HEK293 (cell line): Measurements from ENCODE around the gene TMTC1.

Source experiments
- CTCF ChIA-PET: fragments of 350-600 bp; formaldehyde crosslinking; extraction: SDS; loops from one replicate; lab custom pipeline; 2021; ENCODE audit warnings: antibody characterized with exemption; lab: Yijun Ruan, JAX
- POLR2A ChIA-PET: fragments of 300-600 bp; formaldehyde crosslinking; extraction: SDS; loops from one replicate; lab custom pipeline; 2020; ENCODE audit warnings: antibody characterized with exemption, inconsistent platforms; lab: Yijun Ruan, JAX
- H3K27ac ChIP-seq: fragments of 200-500 bp; sonication (Bioruptor generic); 2 replicates; pipeline ENCODE4 v1.5.1; 2014; ENCODE audit warnings: low read depth, low read length, control low read depth, inconsistent platforms; ENCODE audit errors: extremely low read depth
- H3K36me3 ChIP-seq, 2 experiments: fragments of 200-500 bp in 1 of 2; sonication (Bioruptor generic) in 1 of 2; 1 replicate in 1 of 2; 2 replicates in 1 of 2; pipeline ENCODE4 v1.5.1; 2014 to 2017; ENCODE audit warnings: inconsistent platforms in 2 of 2, low read length in 2 of 2; ENCODE audit not compliant: control insufficient read depth in 2 of 2, insufficient read depth in 1 of 2
- H3K4me1 ChIP-seq: fragments of 200-500 bp; sonication (Bioruptor generic); 2 replicates; pipeline ENCODE4 v1.5.1; 2014; ENCODE audit warnings: mild to moderate bottlenecking, low read length, inconsistent platforms; ENCODE audit not compliant: control insufficient read depth, insufficient read depth
- H3K4me3 ChIP-seq: 2 replicates; pipeline ENCODE4 v1.5.1; 2011; ENCODE audit warnings: low read depth, mild to moderate bottlenecking, control low read depth, low read length, moderate library complexity
- H3K9me3 ChIP-seq: fragments of 200-500 bp; sonication (Bioruptor generic); 2 replicates; pipeline ENCODE4 v1.5.1; 2014; ENCODE audit warnings: low read depth, low read length, inconsistent platforms; ENCODE audit not compliant: control insufficient read depth, insufficient read depth
- FEZF1 ChIP-seq: fragments of 450-650 bp; formaldehyde crosslinking; IDR thresholded peaks from 2 replicates; pipeline ENCODE4 v1.5.1; 2016; ENCODE audit warnings: missing biosample characterization, missing genetic modification characterization
- IKZF3 ChIP-seq: fragments of 450-650 bp; IDR thresholded peaks from 2 replicates; pipeline ENCODE4 v1.5.0; 2018; ENCODE audit warnings: missing biosample characterization, mild to moderate bottlenecking, missing genetic modification characterization, moderate library complexity
- KLF10 ChIP-seq: fragments of 450-650 bp; IDR thresholded peaks from 2 replicates; pipeline ENCODE4 v1.5.1; 2018; ENCODE audit warnings: missing biosample characterization, mild to moderate bottlenecking, missing genetic modification characterization
- MEIS1 ChIP-seq: sonication (generic); formaldehyde crosslinking; IDR thresholded peaks from 2 replicates; pipeline ENCODE4 v1.8.1; 2022; ENCODE audit warnings: missing genetic modification reagents, mild to moderate bottlenecking, borderline replicate concordance
- MYNN ChIP-seq: fragments of 450-650 bp; formaldehyde crosslinking; IDR thresholded peaks from 2 replicates; pipeline ENCODE4 v1.5.1; 2016; ENCODE audit warnings: missing biosample characterization, missing genetic modification characterization, borderline replicate concordance
- OSR2 ChIP-seq: fragments of 450-650 bp; formaldehyde crosslinking; IDR thresholded peaks from 2 replicates; pipeline ENCODE4 v1.5.1; 2016; ENCODE audit warnings: missing biosample characterization, missing genetic modification characterization
- PRDM4 ChIP-seq: fragments of 450-650 bp; formaldehyde crosslinking; IDR thresholded peaks from 2 replicates; pipeline ENCODE4 v1.5.1; 2017; ENCODE audit warnings: missing biosample characterization, missing genetic modification characterization
- PRDM6 ChIP-seq: fragments of 450-650 bp; formaldehyde crosslinking; IDR thresholded peaks from 2 replicates; pipeline ENCODE4 v1.5.1; 2017; ENCODE audit warnings: missing biosample characterization, missing genetic modification characterization
- SALL2 ChIP-seq: fragments of 450-650 bp; formaldehyde crosslinking; IDR thresholded peaks from 2 replicates; pipeline ENCODE4 v1.5.0; 2017; ENCODE audit warnings: missing biosample characterization, mild to moderate bottlenecking, missing genetic modification characterization, borderline replicate concordance
- SCRT1 ChIP-seq: fragments of 450-650 bp; formaldehyde crosslinking; IDR thresholded peaks from 2 replicates; pipeline ENCODE4 v1.5.1; 2016; ENCODE audit warnings: missing biosample characterization, missing genetic modification characterization, borderline replicate concordance
- SP2 ChIP-seq: fragments of 450-650 bp; formaldehyde crosslinking; IDR thresholded peaks from 2 replicates; pipeline ENCODE4 v1.5.1; 2016; ENCODE audit warnings: missing biosample characterization, missing genetic modification characterization
- SP7 ChIP-seq: fragments of 450-650 bp; formaldehyde crosslinking; IDR thresholded peaks from 2 replicates; pipeline ENCODE4 v1.5.1; 2016; ENCODE audit warnings: missing biosample characterization, missing genetic modification characterization
- ZBTB26 ChIP-seq: fragments of 450-650 bp; formaldehyde crosslinking; optimal IDR thresholded peaks from 2 replicates; pipeline ENCODE3; 2016; ENCODE audit warnings: missing biosample characterization, mild to moderate bottlenecking, missing genetic modification characterization
- ZBTB48 ChIP-seq: fragments of 450-650 bp; formaldehyde crosslinking; IDR thresholded peaks from 2 replicates; pipeline ENCODE4 v1.5.1; 2016; ENCODE audit warnings: missing biosample characterization, missing genetic modification characterization
- ZEB2 ChIP-seq: fragments of 450-650 bp; formaldehyde crosslinking; IDR thresholded peaks from 2 replicates; pipeline ENCODE4 v1.5.1; 2016; ENCODE audit warnings: missing biosample characterization, missing genetic modification characterization
- ZIC2 ChIP-seq: fragments of 450-650 bp; formaldehyde crosslinking; IDR thresholded peaks from 2 replicates; pipeline ENCODE4 v1.5.1; 2016; ENCODE audit warnings: missing biosample characterization, missing genetic modification characterization
- ZNF155 ChIP-seq: fragments of 450-650 bp; formaldehyde crosslinking; IDR thresholded peaks from 2 replicates; pipeline ENCODE4 v1.5.1; 2016; ENCODE audit warnings: missing biosample characterization, missing genetic modification characterization
- ZNF280C ChIP-seq: fragments of 450-650 bp; formaldehyde crosslinking; IDR thresholded peaks from 2 replicates; pipeline ENCODE4 v1.5.1; 2016; ENCODE audit warnings: missing biosample characterization, missing genetic modification characterization
- ZNF362 ChIP-seq: fragments of 450-650 bp; formaldehyde crosslinking; IDR thresholded peaks from 2 replicates; pipeline ENCODE4 v1.5.1; 2016; ENCODE audit warnings: missing biosample characterization, missing genetic modification characterization
- ZNF521 ChIP-seq: fragments of 450-650 bp; formaldehyde crosslinking; IDR thresholded peaks from 2 replicates; pipeline ENCODE4 v1.5.1; 2017; ENCODE audit warnings: missing biosample characterization, mild to moderate bottlenecking, missing genetic modification characterization
- ZNF692 ChIP-seq: fragments of 450-650 bp; formaldehyde crosslinking; IDR thresholded peaks from 2 replicates; pipeline ENCODE4 v1.5.1; 2016; ENCODE audit warnings: missing biosample characterization, missing genetic modification characterization
- ZNF707 ChIP-seq: fragments of 450-650 bp; formaldehyde crosslinking; IDR thresholded peaks from 2 replicates; pipeline ENCODE4 v1.5.1; 2016; ENCODE audit warnings: missing biosample characterization, missing genetic modification characterization
- ZNF843 ChIP-seq: fragments of 450-650 bp; formaldehyde crosslinking; IDR thresholded peaks from 2 replicates; pipeline ENCODE4 v1.5.1; 2016; ENCODE audit warnings: missing biosample characterization, missing genetic modification characterization
- ZXDB ChIP-seq: fragments of 450-650 bp; formaldehyde crosslinking; IDR thresholded peaks from 2 replicates; pipeline ENCODE4 v1.5.1; 2016; ENCODE audit warnings: missing biosample characterization, missing genetic modification characterization

Gene TMTC1

GRCh38 chr12:29742646-29743045 is 41.1 kb downstream of the TMTC1 start (continued):
- peak; percentile 73; the same call in 1 of the 2 replicates for TF ChIP-seq ZNF843
- peak; percentile 67 for TF ChIP-seq FEZF1 (tag by site-specific recombination)
- TF ChIP-seq OSR2 (tag by site-specific recombination): peak; percentile 33; the same call in 1 of the 2 replicates
- 0 out of 2 replicates have a peak, but pooled peaks have one; percentile 29 for TF ChIP-seq PRDM4 (tag by site-specific recombination)
- TF ChIP-seq MEIS1: peak; percentile 49; the same call in 1 of the 2 replicates
- peak; percentile 98 for TF ChIP-seq PRDM6
- TF ChIP-seq SCRT1 (tag by site-specific recombination): no peak
- 0 out of 2 replicates have a peak, but pooled peaks have one; percentile 23 for TF ChIP-seq IKZF3 (tag by site-specific recombination)
- TF ChIP-seq ZNF362 (tag by site-specific recombination): 0 out of 2 replicates have a peak, but pooled peaks have one; percentile 25
- TF ChIP-seq SP2 (tag by site-specific recombination): no peak
- peak; percentile 79; the same call in 1 of the 2 replicates for TF ChIP-seq SP7 (tag by site-specific recombination)
- TF ChIP-seq ZNF707 (tag by site-specific recombination): no peak
- TF ChIP-seq, all 188 proteins: peak for 14

- Histone ChIP-seq H3K36me3 (no peaks in the 10 kb centered on the region; a peak in 1 of 3 replicates), H3K9me3 (no peaks in the 10 kb centered on the region), H3K4me1 (peaks cover 21% of the 10 kb centered on the region), H3K27ac (peak overlapping the region; percentile 10), H3K4me3 (no peak overlapping the region)
- POLR2A ChIA-PET: no interaction called here
- CTCF ChIA-PET: interaction anchor here (0.7 to 1.0 kb wide), 2 partner anchors 188 to 908 kb away, joined by 3 read pairs; no protein-coding TSS in a partner anchor
- no peak for TF ChIP-seq ZNF155 (tag by site-specific recombination)
- TF ChIP-seq FEZF1 (tag by site-specific recombination): peak; percentile 58
- TF ChIP-seq ZEB2 (tag by site-specific recombination): 0 out of 2 replicates have a peak, but pooled peaks have one; percentile 24
- TF ChIP-seq ZNF280C (tag by site-specific recombination): no peak
- TF ChIP-seq ZXDB (tag by site-specific recombination): 0 out of 2 replicates have a peak, but pooled peaks have one; percentile 44
- no peak for TF ChIP-seq ZIC2 (tag by site-specific recombination)
- TF ChIP-seq KLF10 (tag by site-specific recombination): no peak
- TF ChIP-seq SALL2: no peak
- TF ChIP-seq ZBTB48 (tag by site-specific recombination): peak; percentile 83
- TF ChIP-seq MYNN (tag by site-specific recombination): no peak
- no peak for TF ChIP-seq ZBTB26
- TF ChIP-seq ZNF692 (tag by site-specific recombination): no peak
- no peak for TF ChIP-seq ZNF521 (tag by site-specific recombination)
These were observed 42.1 kb downstream of the TMTC1 start for GRCh38 chr12:29741342-29742241.
